Osteoblast (primary cell): ENCODE data around the gene WDR5. TPM values are rescaled to one million over a fixed set of nuclear protein-coding genes. Genes with fewer than 3 reads are reported as not detected.

Experiments
- DNase-seq: peaks from one replicate; pipeline ENCODE4 v3.0.0; 2011; ENCODE audit warnings: low spot score, mixed read lengths; ENCODE audit not compliant: insufficient read length; ENCODE audit errors: missing footprints
- H2AFZ ChIP-seq: 2 replicates; pipeline ENCODE4 v1.6.0; 2011; ENCODE audit warnings: mild to moderate bottlenecking, low read length
- H3K27ac ChIP-seq: 2 replicates; pipeline ENCODE4 v1.5.1; 2011; ENCODE audit warnings: mild to moderate bottlenecking, low read depth, low read length, moderate library complexity
- H3K27me3 ChIP-seq: 2 replicates; pipeline ENCODE4 v1.6.0; 2012; ENCODE audit warnings: mild to moderate bottlenecking, control low read depth, inconsistent platforms, low read length, moderate library complexity; ENCODE audit not compliant: insufficient read depth
- H3K36me3 ChIP-seq: 2 replicates; pipeline ENCODE4 v1.5.1; 2011; ENCODE audit warnings: mild to moderate bottlenecking, low read length, control low read depth, moderate library complexity; ENCODE audit not compliant: insufficient read depth
- H3K4me1 ChIP-seq: 2 replicates; pipeline ENCODE4 v1.5.1; 2011; ENCODE audit warnings: mild to moderate bottlenecking, low read length, control low read depth, moderate library complexity; ENCODE audit not compliant: insufficient read depth
- H3K4me2 ChIP-seq: 2 replicates; pipeline ENCODE4 v1.6.0; 2011; ENCODE audit warnings: mild to moderate bottlenecking, low read length; ENCODE audit not compliant: insufficient read depth
- H3K4me3 ChIP-seq: fragments of 200-600 bp; sonication (generic); 3 replicates; pipeline ENCODE4 v1.5.1; 2012; ENCODE audit warnings: mild to moderate bottlenecking, low read length, inconsistent platforms; ENCODE audit not compliant: insufficient read depth
- H3K79me2 ChIP-seq: 2 replicates; pipeline ENCODE4 v1.6.0; 2012; ENCODE audit warnings: mild to moderate bottlenecking, low read length, control low read depth, inconsistent platforms; ENCODE audit not compliant: insufficient read depth
- H3K9me3 ChIP-seq: 2 replicates; pipeline ENCODE4 v1.5.1; 2011; ENCODE audit warnings: low read depth, low read length, control low read depth
- H4K20me1 ChIP-seq: 2 replicates; pipeline ENCODE4 v1.6.0; 2012; ENCODE audit warnings: mild to moderate bottlenecking, low read length, control low read depth; ENCODE audit not compliant: insufficient read depth
- CTCF ChIP-seq: IDR thresholded peaks from 2 replicates; pipeline ENCODE4 v1.5.1; 2011; ENCODE audit warnings: mild to moderate bottlenecking, low read depth, low read length, moderate library complexity; ENCODE audit errors: extremely low read depth
- total RNA-seq: library from RNA; depleted of rRNA; stranded (reverse); fragments of >200 nt; gene quantifications from 2 replicates; pipeline ENCODE4 v1.2.3, GENCODE V29; 2012

Gene WDR5
- total RNA-seq, 1 donor: 17.4 TPM

GRCh38 chr9:134125413-134126095 lies 10.3 kb upstream of the WDR5 start:
- no peak for TF ChIP-seq CTCF
- Histone ChIP-seq H4K20me1 (no peaks in the 10 kb centered on the region), H2AFZ (no peak overlapping the region), H3K9me3 (no peaks in the 10 kb centered on the region), H3K4me1 (no peaks in the 10 kb centered on the region), H3K27ac (no peak overlapping the region), H3K79me2 (no peaks in the 10 kb centered on the region), H3K4me2 (no peak overlapping the region), H3K27me3 (no peaks in the 10 kb centered on the region), H3K4me3 (no peak overlapping the region), H3K36me3 (no peaks in the 10 kb centered on the region)
- peak; percentile 49 for DNase-seq

GRCh38 chr9:134126373-134126772 lies 9.5 kb upstream of the WDR5 start:
- TF ChIP-seq CTCF: no peak
- Histone ChIP-seq H3K4me2 (no peak overlapping the region), H3K27me3 (peaks cover 4% of the 10 kb centered on the region), H3K36me3 (no peaks in the 10 kb centered on the region), H3K27ac (no peak overlapping the region), H4K20me1 (no peaks in the 10 kb centered on the region), H2AFZ (no peak overlapping the region), H3K4me1 (no peaks in the 10 kb centered on the region), H3K4me3 (no peak overlapping the region), H3K9me3 (no peaks in the 10 kb centered on the region), H3K79me2 (no peaks in the 10 kb centered on the region)
- DNase-seq: peak; percentile 63

- no peaks in the 10 kb centered on the region for H3K9me3 ChIP-seq
- no peak overlapping the region for H3K27ac ChIP-seq
- no peaks in the 10 kb centered on the region for H3K4me1 ChIP-seq
- H4K20me1 ChIP-seq: no peaks in the 10 kb centered on the region
- no peak for TF ChIP-seq CTCF
- H3K79me2 ChIP-seq: no peaks in the 10 kb centered on the region
- H3K4me3 ChIP-seq: no peak overlapping the region
- peaks cover 4% of the 10 kb centered on the region for H3K27me3 ChIP-seq
- no peak overlapping the region for H2AFZ ChIP-seq
- DNase-seq: no peak
- no peak overlapping the region for H3K4me2 ChIP-seq
- no peaks in the 10 kb centered on the region for H3K36me3 ChIP-seq
Observed at GRCh38 chr9:134127065-134127580, 8.8 kb upstream of the WDR5 start.

GRCh38 chr9:134127616-134128015 lies 8.3 kb upstream of the WDR5 start:
- no peaks in the 10 kb centered on the region for H3K4me1 ChIP-seq
- H3K79me2 ChIP-seq: no peaks in the 10 kb centered on the region
- no peak overlapping the region for H3K27ac ChIP-seq
- TF ChIP-seq CTCF: no peak
- no peak overlapping the region for H2AFZ ChIP-seq
- no peaks in the 10 kb centered on the region for H4K20me1 ChIP-seq
- no peaks in the 10 kb centered on the region for H3K9me3 ChIP-seq
- H3K4me2 ChIP-seq: no peak overlapping the region
- H3K27me3 ChIP-seq: peaks cover 4% of the 10 kb centered on the region
- DNase-seq: peak; percentile 60
- no peak overlapping the region for H3K4me3 ChIP-seq
- no peaks in the 10 kb centered on the region for H3K36me3 ChIP-seq
